ENCODE results near the gene KCNAB1. TPM values are rescaled to one million over a fixed set of nuclear protein-coding genes. Genes with fewer than 3 reads are reported as not detected.

The KCNAB1 gene
- total RNA-seq, 1 experiment from 2014 or later = 1.0 TPM

DNA sequence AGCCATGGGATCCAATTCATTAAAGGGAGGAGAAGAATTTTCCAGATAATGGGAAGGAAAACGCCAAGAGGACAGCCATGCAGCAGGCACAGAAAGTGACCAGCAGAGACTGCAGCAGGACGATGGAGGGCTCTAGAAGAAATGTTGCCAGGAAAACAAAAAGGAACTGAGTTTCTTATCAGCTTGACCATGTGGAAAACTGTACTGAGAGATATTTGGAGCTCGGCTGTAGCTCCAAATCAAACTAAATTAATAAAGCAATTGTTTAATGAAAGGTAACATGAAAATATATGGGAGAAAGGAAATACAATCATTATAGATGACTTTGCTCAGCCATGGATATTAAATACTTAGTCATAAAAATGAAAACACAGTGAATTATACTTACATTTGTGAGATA lies 370.8 kb downstream of the KCNAB1 start:
- ATAC-seq (no peak), DNase-seq (ENCODE audit: low spot score) (no peak)
- Mint-ChIP-seq H3K4me1 (no peaks in the 10 kb centered on the region), H3K4me3 (no peak overlapping the region), H3K36me3 (peaks cover 3% of the 10 kb centered on the region), H3K9me3 (peaks cover 13% of the 10 kb centered on the region), H3K27ac (no peak overlapping the region), H3K27me3 (ENCODE audit: low read depth) (no peaks in the 10 kb centered on the region)
- TF ChIP-seq, protein P1, sequence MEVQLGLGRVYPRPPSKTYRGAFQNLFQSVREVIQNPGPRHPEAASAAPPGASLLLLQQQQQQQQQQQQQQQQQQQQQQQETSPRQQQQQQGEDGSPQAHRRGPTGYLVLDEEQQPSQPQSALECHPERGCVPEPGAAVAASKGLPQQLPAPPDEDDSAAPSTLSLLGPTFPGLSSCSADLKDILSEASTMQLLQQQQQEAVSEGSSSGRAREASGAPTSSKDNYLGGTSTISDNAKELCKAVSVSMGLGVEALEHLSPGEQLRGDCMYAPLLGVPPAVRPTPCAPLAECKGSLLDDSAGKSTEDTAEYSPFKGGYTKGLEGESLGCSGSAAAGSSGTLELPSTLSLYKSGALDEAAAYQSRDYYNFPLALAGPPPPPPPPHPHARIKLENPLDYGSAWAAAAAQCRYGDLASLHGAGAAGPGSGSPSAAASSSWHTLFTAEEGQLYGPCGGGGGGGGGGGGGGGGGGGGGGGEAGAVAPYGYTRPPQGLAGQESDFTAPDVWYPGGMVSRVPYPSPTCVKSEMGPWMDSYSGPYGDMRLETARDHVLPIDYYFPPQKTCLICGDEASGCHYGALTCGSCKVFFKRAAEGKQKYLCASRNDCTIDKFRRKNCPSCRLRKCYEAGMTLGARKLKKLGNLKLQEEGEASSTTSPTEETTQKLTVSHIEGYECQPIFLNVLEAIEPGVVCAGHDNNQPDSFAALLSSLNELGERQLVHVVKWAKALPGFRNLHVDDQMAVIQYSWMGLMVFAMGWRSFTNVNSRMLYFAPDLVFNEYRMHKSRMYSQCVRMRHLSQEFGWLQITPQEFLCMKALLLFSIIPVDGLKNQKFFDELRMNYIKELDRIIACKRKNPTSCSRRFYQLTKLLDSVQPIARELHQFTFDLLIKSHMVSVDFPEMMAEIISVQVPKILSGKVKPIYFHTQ (CRISPR knock-in tag; IDR thresholded peaks at IDR 0.05) = no peak
- TF ChIP-seq, protein P2, sequence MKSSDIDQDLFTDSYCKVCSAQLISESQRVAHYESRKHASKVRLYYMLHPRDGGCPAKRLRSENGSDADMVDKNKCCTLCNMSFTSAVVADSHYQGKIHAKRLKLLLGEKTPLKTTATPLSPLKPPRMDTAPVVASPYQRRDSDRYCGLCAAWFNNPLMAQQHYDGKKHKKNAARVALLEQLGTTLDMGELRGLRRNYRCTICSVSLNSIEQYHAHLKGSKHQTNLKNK (CRISPR knock-in tag; IDR thresholded peaks at IDR 0.05) = no peak
- TF ChIP-seq ZNF317 (CRISPR knock-in tag; IDR thresholded peaks at IDR 0.05; ENCODE audit: borderline replicate concordance, low read depth) (no peak), HMGA2 (CRISPR knock-in tag; IDR thresholded peaks at IDR 0.05) (no peak), NFATC4 (CRISPR knock-in tag; IDR thresholded peaks at IDR 0.05) (no peak), NFE2L1 (CRISPR knock-in tag; IDR thresholded peaks at IDR 0.05) (no peak), IRF2 (CRISPR knock-in tag; IDR thresholded peaks at IDR 0.05; ENCODE audit: borderline replicate concordance, low read depth) (no peak), NR3C1 (CRISPR knock-in tag; conservative IDR thresholded peaks at IDR 0.05; ENCODE audit: low read depth) (no peak), MLX (CRISPR knock-in tag; IDR thresholded peaks at IDR 0.05) (no peak), CBFB (CRISPR knock-in tag; IDR thresholded peaks at IDR 0.05; ENCODE audit: low read depth) (no peak)
- TF ChIP-seq, protein P3, sequence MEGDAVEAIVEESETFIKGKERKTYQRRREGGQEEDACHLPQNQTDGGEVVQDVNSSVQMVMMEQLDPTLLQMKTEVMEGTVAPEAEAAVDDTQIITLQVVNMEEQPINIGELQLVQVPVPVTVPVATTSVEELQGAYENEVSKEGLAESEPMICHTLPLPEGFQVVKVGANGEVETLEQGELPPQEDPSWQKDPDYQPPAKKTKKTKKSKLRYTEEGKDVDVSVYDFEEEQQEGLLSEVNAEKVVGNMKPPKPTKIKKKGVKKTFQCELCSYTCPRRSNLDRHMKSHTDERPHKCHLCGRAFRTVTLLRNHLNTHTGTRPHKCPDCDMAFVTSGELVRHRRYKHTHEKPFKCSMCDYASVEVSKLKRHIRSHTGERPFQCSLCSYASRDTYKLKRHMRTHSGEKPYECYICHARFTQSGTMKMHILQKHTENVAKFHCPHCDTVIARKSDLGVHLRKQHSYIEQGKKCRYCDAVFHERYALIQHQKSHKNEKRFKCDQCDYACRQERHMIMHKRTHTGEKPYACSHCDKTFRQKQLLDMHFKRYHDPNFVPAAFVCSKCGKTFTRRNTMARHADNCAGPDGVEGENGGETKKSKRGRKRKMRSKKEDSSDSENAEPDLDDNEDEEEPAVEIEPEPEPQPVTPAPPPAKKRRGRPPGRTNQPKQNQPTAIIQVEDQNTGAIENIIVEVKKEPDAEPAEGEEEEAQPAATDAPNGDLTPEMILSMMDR (IDR thresholded peaks at IDR 0.05) = no peak
- TF ChIP-seq, protein P4, sequence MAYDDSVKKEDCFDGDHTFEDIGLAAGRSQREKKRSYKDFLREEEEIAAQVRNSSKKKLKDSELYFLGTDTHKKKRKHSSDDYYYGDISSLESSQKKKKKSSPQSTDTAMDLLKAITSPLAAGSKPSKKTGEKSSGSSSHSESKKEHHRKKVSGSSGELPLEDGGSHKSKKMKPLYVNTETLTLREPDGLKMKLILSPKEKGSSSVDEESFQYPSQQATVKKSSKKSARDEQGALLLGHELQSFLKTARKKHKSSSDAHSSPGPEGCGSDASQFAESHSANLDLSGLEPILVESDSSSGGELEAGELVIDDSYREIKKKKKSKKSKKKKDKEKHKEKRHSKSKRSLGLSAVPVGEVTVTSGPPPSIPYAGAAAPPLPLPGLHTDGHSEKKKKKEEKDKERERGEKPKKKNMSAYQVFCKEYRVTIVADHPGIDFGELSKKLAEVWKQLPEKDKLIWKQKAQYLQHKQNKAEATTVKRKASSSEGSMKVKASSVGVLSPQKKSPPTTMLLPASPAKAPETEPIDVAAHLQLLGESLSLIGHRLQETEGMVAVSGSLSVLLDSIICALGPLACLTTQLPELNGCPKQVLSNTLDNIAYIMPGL (CRISPR knock-in tag; IDR thresholded peaks at IDR 0.05) = no peak
- ChIA-PET POLR2A (no interaction called here), CTCF (interaction anchor here (2.0 to 3.0 kb wide), 3 partner anchors 16 to 339 kb away, joined by 7 to 20 read pairs (median 11); no protein-coding TSS in a partner anchor)

DNA sequence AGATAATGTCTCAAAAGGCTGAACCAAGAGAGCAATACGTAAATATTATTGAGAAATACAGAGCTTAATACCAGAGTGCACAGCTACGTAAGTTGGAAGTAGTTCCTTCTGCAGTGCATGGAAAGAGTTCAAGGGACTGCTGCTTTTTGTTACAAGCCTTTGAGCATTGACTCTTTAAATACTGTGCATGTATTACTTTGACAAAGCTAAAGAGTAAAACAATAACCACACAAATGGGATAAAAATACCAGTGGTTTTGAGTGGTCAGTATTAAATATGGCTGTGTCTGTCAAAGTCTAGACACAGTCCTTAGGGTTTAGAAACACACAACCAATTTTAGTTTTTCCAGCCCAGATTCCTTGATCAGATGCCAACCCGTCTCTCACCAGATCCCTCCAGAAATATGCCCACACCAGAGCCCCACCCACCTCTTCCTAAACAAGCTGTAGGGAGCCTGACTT lies 372.5 kb downstream of the KCNAB1 start:
- Mint-ChIP-seq H3K36me3 (peaks cover 10% of the 10 kb centered on the region), H3K27me3 (ENCODE audit: low read depth) (no peaks in the 10 kb centered on the region), H3K4me1 (no peaks in the 10 kb centered on the region), H3K27ac (no peak overlapping the region), H3K4me3 (no peak overlapping the region), H3K9me3 (peaks cover 23% of the 10 kb centered on the region)
- DNase-seq (ENCODE audit: low spot score) (no peak), ATAC-seq (no peak)
- CTCF ChIA-PET = interaction anchor here (1.0 to 3.0 kb wide), 5 partner anchors 17 to 342 kb away, joined by 3 to 20 read pairs (median 7); no protein-coding TSS in a partner anchor
- POLR2A ChIA-PET = no interaction called here
- no peak for TF ChIP-seq MYBL2 (CRISPR knock-in tag; IDR thresholded peaks at IDR 0.05)
- TF ChIP-seq ZNF138 (CRISPR knock-in tag; conservative IDR thresholded peaks at IDR 0.05) = no peak
- no peak for TF ChIP-seq ZBTB21 (CRISPR knock-in tag; IDR thresholded peaks at IDR 0.05; ENCODE audit: borderline replicate concordance)
- TF ChIP-seq, protein P5, sequence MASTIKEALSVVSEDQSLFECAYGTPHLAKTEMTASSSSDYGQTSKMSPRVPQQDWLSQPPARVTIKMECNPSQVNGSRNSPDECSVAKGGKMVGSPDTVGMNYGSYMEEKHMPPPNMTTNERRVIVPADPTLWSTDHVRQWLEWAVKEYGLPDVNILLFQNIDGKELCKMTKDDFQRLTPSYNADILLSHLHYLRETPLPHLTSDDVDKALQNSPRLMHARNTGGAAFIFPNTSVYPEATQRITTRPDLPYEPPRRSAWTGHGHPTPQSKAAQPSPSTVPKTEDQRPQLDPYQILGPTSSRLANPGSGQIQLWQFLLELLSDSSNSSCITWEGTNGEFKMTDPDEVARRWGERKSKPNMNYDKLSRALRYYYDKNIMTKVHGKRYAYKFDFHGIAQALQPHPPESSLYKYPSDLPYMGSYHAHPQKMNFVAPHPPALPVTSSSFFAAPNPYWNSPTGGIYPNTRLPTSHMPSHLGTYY (CRISPR knock-in tag; IDR thresholded peaks at IDR 0.05) = no peak
- TF ChIP-seq NFYB (CRISPR knock-in tag; conservative IDR thresholded peaks at IDR 0.05; ENCODE audit: low read depth) = no peak
- no peak for TF ChIP-seq RORB (CRISPR knock-in tag; IDR thresholded peaks at IDR 0.05)

All from WTC11 (cell line).